ENCODE measurements around the gene IFI27.

IFI27 gene

GRCh38 chr14:94161058-94161457 is 50.5 kb downstream of the IFI27 start:
- Histone ChIP-seq H3K4me3 (ENCODE audit: low read depth in 1 of 5, low read length in 5 of 5) (no peak overlapping the region), H3K9me3 (ENCODE audit: control insufficient read depth in 5 of 5, low read length in 5 of 5) (no peaks in the 10 kb centered on the region), H3K9ac (ENCODE audit: low read length in 5 of 5) (no peak overlapping the region), H3K27me3 (ENCODE audit: control insufficient read depth in 5 of 5, insufficient read depth in 4 of 5, low read length in 5 of 5) (peaks cover 9 to 17% (median 12%) of the 10 kb centered on the region in 5 donors), H3K4me1 (ENCODE audit: control insufficient read depth in 5 of 5, insufficient read depth in 5 of 5, low read length in 5 of 5) (peaks cover 0 to 7% (median 0%) of the 10 kb centered on the region in 5 donors), H3K36me3 (ENCODE audit: control insufficient read depth in 5 of 5, insufficient read depth in 5 of 5, low read length in 5 of 5) (no peaks in the 10 kb centered on the region), H3K27ac (ENCODE audit: low read depth, low read length) (no peak overlapping the region)

- peaks cover 9 to 15% (median 12%) of the 10 kb centered on the region in 5 donors for H3K27me3 ChIP-seq (ENCODE audit: control insufficient read depth in 5 of 5, insufficient read depth in 4 of 5, low read length in 5 of 5)
- H3K4me1 ChIP-seq (ENCODE audit: control insufficient read depth in 5 of 5, insufficient read depth in 5 of 5, low read length in 5 of 5), result peaks cover 0 to 7% (median 0%) of the 10 kb centered on the region in 5 donors
- H3K9me3 ChIP-seq (ENCODE audit: control insufficient read depth in 5 of 5, low read length in 5 of 5), result no peaks in the 10 kb centered on the region
- no peak overlapping the region for H3K4me3 ChIP-seq (ENCODE audit: low read depth in 1 of 5, low read length in 5 of 5)
- no peak overlapping the region for H3K27ac ChIP-seq (ENCODE audit: low read depth, low read length)
- H3K9ac ChIP-seq (ENCODE audit: low read length in 5 of 5), result no peak overlapping the region
- no peaks in the 10 kb centered on the region for H3K36me3 ChIP-seq (ENCODE audit: control insufficient read depth in 5 of 5, insufficient read depth in 5 of 5, low read length in 5 of 5)
Observed at GRCh38 chr14:94161981-94162380, 51.4 kb downstream of the IFI27 start.

GRCh38 chr14:94162466-94162865 is 51.9 kb downstream of the IFI27 start:
- Histone ChIP-seq H3K4me1 (ENCODE audit: control insufficient read depth in 5 of 5, insufficient read depth in 5 of 5, low read length in 5 of 5) (peaks cover 0 to 7% (median 0%) of the 10 kb centered on the region in 5 donors), H3K4me3 (ENCODE audit: low read depth in 1 of 5, low read length in 5 of 5) (no peak overlapping the region), H3K9ac (ENCODE audit: low read length in 5 of 5) (no peak overlapping the region), H3K9me3 (ENCODE audit: control insufficient read depth in 5 of 5, low read length in 5 of 5) (no peaks in the 10 kb centered on the region), H3K36me3 (ENCODE audit: control insufficient read depth in 5 of 5, insufficient read depth in 5 of 5, low read length in 5 of 5) (no peaks in the 10 kb centered on the region), H3K27me3 (ENCODE audit: control insufficient read depth in 5 of 5, insufficient read depth in 4 of 5, low read length in 5 of 5) (peaks cover 9 to 18% (median 12%) of the 10 kb centered on the region in 5 donors), H3K27ac (ENCODE audit: low read depth, low read length) (no peak overlapping the region)

GRCh38 chr14:94163796-94164195 is 53.3 kb downstream of the IFI27 start:
- Histone ChIP-seq H3K27ac (ENCODE audit: low read depth, low read length) (no peak overlapping the region), H3K36me3 (ENCODE audit: control insufficient read depth in 5 of 5, insufficient read depth in 5 of 5, low read length in 5 of 5) (no peaks in the 10 kb centered on the region), H3K9ac (ENCODE audit: low read length in 5 of 5) (no peak overlapping the region), H3K4me1 (ENCODE audit: control insufficient read depth in 5 of 5, insufficient read depth in 5 of 5, low read length in 5 of 5) (peaks cover 0 to 7% (median 0%) of the 10 kb centered on the region in 5 donors), H3K9me3 (ENCODE audit: control insufficient read depth in 5 of 5, low read length in 5 of 5) (peaks cover 0 to under 1% (median 0%) of the 10 kb centered on the region in 5 donors), H3K27me3 (ENCODE audit: control insufficient read depth in 5 of 5, insufficient read depth in 4 of 5, low read length in 5 of 5) (peaks cover 9 to 13% (median 12%) of the 10 kb centered on the region in 5 donors), H3K4me3 (ENCODE audit: low read depth in 1 of 5, low read length in 5 of 5) (no peak overlapping the region)

GRCh38 chr14:94164685-94165431 is 54.3 kb downstream of the IFI27 start:
- Histone ChIP-seq H3K36me3 (ENCODE audit: control insufficient read depth in 5 of 5, insufficient read depth in 5 of 5, low read length in 5 of 5) (no peaks in the 10 kb centered on the region), H3K4me3 (ENCODE audit: low read depth in 1 of 5, low read length in 5 of 5) (no peak overlapping the region), H3K4me1 (ENCODE audit: control insufficient read depth in 5 of 5, insufficient read depth in 5 of 5, low read length in 5 of 5) (peaks cover 0 to 7% (median 0%) of the 10 kb centered on the region in 5 donors), H3K27me3 (ENCODE audit: control insufficient read depth in 5 of 5, insufficient read depth in 4 of 5, low read length in 5 of 5) (peaks cover 9 to 13% (median 12%) of the 10 kb centered on the region in 5 donors), H3K9ac (ENCODE audit: low read length in 5 of 5) (no peak overlapping the region), H3K9me3 (ENCODE audit: control insufficient read depth in 5 of 5, low read length in 5 of 5) (peaks cover 0 to 3% (median 0%) of the 10 kb centered on the region in 5 donors), H3K27ac (ENCODE audit: low read depth, low read length) (no peak overlapping the region)

- no peak overlapping the region for H3K9ac ChIP-seq (ENCODE audit: low read length in 5 of 5)
- peaks cover 9 to 13% (median 12%) of the 10 kb centered on the region in 5 donors for H3K27me3 ChIP-seq (ENCODE audit: control insufficient read depth in 5 of 5, insufficient read depth in 4 of 5, low read length in 5 of 5)
- H3K4me1 ChIP-seq (ENCODE audit: control insufficient read depth in 5 of 5, insufficient read depth in 5 of 5, low read length in 5 of 5), result peaks cover 0 to 7% (median 0%) of the 10 kb centered on the region in 5 donors
- H3K4me3 ChIP-seq (ENCODE audit: low read depth in 1 of 5, low read length in 5 of 5), result no peak overlapping the region
- H3K9me3 ChIP-seq (ENCODE audit: control insufficient read depth in 5 of 5, low read length in 5 of 5), result peaks cover 0 to 3% (median 0%) of the 10 kb centered on the region in 5 donors
- H3K27ac ChIP-seq (ENCODE audit: low read depth, low read length), result no peak overlapping the region
- no peaks in the 10 kb centered on the region for H3K36me3 ChIP-seq (ENCODE audit: control insufficient read depth in 5 of 5, insufficient read depth in 5 of 5, low read length in 5 of 5)
Observed at GRCh38 chr14:94165744-94166143, 55.2 kb downstream of the IFI27 start.

Measured in subcutaneous abdominal adipose tissue (tissue), 5 donors.